Peyer's patch (tissue), 4 donors: ENCODE data around the gene VWA7.

Experiments used
- CTCF ChIP-seq, 6 experiments: fragments of 450-650 bp in 4 of 6; fragments of 200-600 bp in 2 of 6; sonication (generic) in 1 of 6; IDR thresholded peaks; one replicate each; pipeline ENCODE4 v1.5.1; 2017 to 2019; ENCODE audit warnings: antibody characterized with exemption in 6 of 6, mild to moderate bottlenecking in 3 of 6, moderate library complexity in 1 of 6
- POLR2A ChIP-seq, 2 donors: fragments of 450-650 bp; IDR thresholded peaks; one replicate each; pipeline ENCODE4 v1.5.1; 2017; ENCODE audit warnings: antibody characterized with exemption in 2 of 2, mild to moderate bottlenecking in 2 of 2, moderate library complexity in 2 of 2

GRCh38 chr6:31794866-31795615 is 17.9 kb upstream of the VWA7 start:
- TF ChIP-seq POLR2A (IDR thresholded peaks at IDR 0.05) (no peak), CTCF (IDR thresholded peaks at IDR 0.05) (no peak)
